Measurements from ENCODE around the gene POFUT2.

The POFUT2 gene

DNA sequence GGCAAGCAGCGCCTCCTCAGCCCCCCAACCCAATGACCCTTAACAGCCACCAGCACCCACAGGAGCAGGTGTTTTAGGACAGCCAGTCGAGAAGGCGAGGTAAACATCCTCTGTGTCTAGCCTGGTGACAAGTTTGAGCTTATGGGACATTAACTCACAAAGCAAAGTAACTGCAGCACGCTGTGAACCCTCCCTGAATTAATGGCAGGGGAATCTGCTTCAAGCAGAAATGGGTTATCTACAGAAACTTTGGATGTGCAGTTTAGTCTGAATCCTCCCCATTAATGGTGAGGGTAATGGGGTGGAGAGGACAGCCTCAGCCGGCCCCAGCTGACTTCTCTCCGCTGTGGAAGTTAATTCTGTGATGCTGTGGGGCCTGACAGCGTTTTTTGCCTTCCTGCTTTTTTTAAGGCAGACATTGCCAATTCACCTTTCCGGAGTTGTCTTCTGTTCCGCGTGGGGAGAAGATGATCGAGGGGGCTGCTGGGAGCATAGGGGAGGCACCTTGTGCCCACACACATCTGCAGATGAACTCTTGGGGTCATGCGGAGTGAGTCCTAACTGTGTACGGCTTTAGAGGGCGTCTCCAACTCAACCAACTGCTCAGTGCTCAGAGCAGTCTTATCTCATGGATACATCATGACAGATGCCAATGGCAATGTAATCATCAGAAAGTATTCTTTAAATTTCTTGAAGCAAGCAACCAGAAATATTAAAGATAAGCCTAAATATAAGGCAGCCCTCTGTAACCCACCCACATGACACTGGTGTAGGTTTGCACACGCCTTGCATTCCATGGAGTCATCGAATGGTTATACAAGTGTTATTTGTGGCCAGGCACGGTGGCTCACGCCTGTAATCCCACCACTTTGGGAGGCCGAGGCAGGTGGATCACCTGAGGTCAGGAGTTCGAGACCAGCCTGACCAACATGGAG lies 41.0 kb downstream of the POFUT2 start:
- no peak for DNase-seq

DNA sequence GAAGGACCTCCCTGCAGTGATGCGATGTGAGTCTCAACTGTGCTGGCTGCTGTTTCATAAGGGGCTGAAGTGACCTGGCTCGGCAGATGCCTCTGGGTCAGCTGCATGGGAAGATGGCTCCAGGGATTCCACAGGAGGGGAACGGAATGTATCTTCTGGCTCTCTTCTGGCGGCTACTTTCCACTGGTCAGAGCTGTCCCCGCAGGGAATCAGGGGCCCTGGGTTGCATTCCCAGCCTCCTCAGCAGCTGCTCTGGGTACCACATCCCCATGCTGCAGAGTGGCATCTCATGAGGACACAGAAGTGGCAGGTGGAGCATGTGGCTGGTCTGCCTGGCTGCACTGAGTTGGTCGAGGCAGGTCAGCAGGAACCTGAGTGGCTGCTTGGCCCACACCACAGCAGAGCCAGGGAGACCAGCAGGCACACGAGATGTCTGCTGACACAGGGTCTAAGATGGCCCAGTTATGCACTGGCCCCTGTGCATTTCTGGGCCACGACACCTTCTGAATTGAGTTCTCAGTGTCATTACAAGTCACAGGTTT lies 42.8 kb downstream of the POFUT2 start:
- DNase-seq: no peak

DNA sequence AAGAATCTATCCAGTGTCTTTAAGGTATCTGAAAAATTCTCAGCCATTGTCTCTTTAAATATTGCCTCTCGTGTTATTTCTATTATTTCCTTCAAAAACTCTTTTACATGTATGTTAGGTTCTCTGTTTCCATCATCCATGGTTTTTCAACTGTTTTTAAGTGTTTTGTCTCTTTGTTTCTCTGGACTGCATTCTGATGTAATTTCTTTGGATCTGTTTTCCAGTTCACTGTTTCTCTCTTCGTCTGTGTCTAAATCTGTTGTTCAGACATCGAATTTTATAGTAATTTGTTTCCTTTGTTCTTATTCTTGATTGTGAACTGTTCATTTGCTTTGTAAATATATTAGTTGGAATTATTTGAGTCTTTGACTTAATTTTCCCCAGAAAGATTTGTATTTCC lies 44.1 kb downstream of the POFUT2 start:
- DNase-seq: no peak

DNA sequence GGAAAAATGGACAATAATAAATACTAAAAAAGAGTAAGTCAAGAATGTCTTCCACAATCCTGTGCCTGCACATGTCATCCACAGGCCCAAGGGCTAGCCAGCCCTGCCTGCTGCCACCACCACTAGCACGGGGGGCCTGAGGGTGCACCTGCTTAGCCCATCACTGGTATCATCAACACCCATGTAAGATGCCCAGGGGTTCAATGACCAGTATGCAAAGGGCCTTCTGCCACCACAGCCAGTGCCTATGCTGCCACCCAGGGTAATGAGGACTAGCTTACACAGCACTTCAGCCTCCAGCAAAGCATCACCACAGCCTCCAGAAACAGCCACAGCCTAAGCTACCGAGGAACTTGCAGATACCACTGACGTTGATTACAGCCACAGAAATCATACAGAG lies 46.3 kb downstream of the POFUT2 start:
- DNase-seq: no peak

DNA sequence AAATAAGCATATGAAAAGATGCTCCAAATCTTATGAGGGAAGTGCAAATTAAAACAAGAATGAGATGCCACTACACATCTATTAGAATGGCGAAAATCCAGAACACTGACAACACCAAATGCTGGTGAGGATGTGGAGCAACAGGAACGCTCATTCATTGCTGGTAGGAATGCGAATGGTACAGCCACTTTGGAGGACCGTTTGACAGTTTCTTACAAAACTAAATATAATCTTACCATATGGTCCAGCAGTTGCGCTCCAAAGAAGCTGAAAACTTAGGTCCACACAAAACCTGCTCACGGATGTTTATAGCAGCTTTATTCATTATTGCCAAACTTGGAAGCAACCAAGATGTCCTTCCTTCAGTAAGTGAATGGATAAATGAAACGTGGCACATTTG lies 50.3 kb downstream of the POFUT2 start:
- no peak for DNase-seq

DNA sequence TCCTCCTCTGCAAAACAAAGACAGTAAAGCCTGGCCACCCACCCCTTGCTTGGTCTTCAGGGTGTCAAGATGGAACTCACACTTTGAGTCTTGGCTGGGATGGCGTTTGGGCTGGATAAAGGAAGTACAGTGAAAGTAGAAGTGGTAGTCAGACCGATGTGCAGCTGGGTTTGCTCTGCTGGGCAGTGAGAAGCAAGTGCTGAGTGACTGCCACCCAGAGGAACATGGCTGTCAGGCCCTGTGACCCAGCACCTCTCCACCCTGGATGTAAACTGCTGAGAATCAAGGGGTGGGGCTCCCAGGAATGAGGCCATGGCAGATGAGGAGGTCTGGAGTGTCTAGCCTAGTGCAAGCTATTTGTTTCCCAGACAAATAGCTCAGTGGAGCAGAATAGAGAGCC lies 51.2 kb downstream of the POFUT2 start:
- no peak for DNase-seq

DNA sequence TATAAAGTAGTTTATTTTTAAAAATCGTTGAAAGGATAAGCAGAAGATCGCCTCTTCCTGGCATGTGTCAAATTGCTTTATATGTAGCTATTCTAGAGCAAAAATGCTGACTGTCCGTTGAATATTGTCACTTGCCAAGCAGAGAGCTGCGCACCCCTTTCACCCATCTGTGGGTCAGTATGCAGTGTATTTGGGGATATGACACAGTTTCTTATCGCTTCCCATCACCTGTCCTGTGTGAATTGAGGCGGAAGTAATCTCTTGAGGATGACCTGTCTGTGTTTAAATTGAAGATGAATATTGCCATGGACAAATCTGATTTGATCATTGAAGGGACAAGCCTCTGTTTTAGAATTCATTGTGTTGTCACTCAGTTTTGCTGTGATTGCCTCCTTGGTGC lies 52.2 kb downstream of the POFUT2 start:
- DNase-seq: no peak

DNA sequence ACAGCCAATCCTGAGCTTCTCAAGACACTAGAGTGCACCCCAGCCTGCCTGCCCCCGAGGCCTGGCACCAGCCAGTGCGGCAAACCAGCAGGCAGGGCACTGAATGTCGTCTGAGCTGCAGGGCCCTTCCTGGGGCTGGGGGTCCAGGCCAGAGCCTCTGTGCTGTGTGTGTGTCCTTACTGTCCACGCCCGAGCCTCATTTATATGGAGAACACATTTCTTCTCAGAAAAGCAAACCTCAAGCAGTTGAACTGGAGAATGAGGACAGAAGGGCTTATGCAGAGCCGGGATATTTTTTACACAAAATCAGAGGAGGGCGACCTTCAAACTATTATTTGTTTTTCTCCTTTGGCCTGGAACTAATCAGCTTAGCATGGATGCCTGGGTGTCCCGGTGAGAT lies 52.7 kb downstream of the POFUT2 start:
- no peak for DNase-seq

DNA sequence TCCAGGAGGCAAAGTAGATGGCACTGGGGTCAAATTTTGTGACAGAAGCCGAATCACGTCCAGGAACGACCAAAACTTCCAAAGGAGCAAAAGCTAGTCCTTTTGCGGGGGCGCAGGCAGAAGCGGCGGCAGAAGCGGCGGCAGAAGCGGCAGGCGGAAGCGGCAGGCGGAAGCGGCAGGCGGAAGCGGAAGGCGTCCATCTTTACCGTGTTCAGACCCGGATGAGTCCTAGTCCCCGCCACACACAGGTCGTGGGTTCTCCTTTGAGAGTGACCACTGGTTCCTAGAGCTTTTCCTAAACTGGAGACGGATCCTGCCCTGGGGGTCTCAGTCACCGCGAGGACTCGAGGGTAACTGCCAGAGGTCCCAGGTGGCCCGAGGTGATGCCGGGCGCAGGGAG lies 53.6 kb downstream of the POFUT2 start:
- no peak for DNase-seq

DNA sequence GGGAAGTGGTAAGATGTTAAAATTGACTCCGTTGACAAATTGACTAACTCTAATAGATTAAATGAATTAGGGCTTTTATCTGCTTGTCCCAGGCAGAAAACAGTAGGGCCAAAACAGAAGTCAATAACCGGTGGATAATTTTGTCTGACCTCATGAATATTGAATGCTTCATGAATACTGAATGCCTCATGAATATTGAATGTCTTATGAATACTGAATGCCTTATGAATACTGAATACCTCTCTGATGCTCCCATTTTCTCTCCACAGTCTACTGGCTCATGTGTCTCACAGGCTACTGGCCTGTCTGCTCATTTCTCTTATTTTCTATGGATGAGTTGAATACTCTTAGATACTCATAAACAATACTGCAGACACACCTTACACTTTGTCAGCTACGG lies 56.0 kb downstream of the POFUT2 start:
- no peak for DNase-seq

DNA sequence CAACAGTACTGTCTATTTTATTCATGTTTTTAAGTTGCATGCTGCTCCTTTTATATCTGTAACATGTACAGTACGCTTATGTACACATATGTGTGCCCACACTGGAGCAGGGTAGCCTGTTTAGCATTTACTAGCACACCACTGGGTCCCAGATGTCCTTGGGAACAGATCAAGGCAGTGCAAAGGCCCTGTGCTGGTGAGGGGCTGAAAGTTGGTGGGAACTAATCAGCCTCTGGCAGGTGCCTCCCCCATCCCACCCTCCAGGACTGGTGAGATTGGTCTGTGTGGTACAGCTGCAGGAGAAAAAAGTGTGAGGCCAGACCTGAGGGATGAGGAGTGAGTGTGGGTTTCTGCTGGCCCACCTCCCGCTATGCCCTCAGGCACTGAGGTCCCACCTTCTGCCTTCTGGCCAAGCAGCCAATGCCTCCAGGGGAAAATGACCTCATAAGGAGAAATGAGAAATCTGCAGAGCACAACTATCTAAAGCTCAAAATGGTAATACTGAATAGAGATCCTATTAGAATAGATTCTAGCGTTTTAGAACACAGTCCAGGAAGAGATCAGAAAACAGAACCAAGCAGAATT lies 58.9 kb downstream of the POFUT2 start:
- no peak for DNase-seq

DNA sequence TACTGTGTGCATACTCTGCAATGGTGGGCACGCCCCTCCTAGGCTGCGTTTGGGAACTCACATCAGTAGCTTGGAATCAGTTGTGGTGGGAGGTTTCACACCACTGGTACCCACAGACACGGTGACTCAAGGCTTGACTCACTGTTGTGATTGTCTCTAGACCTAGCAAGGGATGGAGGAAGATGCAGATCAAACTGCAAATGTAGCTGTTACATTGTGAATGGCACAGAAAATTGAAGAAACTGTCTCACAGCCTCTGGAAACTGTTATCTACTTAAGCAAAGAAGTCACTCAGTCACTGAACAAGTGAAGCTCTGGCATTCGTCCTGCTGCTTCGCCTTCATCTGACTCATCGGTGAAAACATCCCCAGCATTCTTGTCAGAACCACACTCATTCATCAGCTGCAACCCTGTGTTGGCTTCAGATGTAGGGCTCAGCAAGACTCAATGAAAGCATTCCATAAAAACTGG lies 59.5 kb downstream of the POFUT2 start:
- peak; percentile 36 for DNase-seq

DNA sequence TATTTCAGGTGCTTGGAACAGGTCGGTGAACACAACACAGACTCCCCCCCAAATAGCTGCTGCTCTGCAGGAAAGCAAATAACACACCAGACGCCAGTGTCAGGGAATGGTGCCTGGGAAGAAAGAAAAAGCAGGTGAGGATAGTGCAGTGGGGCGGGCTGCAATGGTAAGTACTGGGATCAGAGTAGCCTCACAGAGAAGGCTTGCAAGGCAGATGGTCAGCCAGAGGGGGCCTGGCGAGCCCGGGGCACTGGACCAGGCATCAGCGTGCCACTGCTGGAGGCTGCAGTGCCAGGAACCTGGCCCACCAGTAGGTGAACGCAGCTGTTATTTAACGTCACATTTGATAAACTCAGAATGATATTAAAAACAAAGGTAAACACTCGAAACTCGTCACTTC lies 60.0 kb downstream of the POFUT2 start:
- no peak for DNase-seq

DNA sequence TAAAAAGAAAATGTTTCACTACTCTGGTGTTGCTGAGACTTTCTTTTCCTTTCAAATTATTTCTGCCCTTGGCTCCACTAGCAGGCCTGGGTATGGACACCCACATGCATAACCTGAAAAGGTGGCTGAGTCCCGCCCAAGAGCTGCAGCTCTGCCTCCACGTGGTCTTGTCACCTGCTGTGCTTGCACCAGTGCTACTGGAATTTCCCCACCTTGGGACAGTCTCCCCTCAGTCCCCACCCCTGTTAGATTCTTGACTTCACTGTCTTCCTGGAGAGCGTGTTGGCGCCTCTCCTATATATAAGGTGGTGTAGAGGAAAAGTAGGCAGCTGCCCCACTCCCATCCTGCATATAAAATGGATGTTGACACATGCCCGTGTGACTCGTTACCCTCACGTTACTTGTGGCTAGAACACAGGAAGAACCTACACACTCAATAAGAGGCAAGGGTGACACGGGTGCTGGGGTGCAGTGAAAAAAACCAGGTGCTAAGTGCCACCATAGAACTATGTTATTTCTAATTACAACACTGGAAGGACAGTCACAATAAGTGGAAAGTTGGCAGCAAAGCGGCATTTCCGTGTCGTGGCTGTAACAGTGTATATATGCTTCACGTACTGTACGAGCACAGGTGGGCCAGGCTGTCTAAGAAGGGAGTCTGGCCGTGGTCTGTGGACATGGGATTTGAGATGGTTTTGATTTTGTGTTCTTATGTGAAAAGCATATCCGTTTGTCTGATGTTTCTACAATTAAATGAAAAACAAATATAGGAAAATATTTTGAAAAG lies 61.0 kb downstream of the POFUT2 start:
- no peak for DNase-seq

DNA sequence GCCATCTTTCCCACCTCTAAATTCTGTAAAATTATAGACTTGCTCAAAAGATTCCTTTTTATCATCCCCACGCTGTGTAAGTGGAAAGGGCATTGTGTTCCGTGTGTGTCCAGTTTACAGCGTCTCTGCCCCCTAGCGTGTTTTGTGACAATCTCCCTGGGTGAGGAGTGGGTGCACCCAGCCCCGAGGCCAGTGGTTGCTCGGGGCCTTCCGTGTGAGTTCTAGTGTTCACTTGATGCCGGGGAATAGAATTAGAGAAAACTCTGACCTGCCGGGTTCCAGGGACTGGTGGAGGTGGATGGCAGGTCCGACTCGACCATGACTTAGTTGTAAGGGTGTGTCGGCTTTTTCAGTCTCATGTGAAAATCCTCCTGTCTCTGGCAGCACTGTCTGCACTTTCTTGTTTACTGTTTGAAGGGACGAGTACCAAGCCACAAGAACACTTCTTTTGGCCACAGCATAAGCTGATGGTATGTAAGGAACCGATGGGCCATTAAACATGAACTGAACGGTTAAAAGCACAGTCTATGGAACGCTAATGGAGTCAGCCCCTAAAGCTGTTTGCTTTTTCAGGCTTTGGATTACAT lies 61.9 kb downstream of the POFUT2 start:
- DNase-seq: no peak

DNA sequence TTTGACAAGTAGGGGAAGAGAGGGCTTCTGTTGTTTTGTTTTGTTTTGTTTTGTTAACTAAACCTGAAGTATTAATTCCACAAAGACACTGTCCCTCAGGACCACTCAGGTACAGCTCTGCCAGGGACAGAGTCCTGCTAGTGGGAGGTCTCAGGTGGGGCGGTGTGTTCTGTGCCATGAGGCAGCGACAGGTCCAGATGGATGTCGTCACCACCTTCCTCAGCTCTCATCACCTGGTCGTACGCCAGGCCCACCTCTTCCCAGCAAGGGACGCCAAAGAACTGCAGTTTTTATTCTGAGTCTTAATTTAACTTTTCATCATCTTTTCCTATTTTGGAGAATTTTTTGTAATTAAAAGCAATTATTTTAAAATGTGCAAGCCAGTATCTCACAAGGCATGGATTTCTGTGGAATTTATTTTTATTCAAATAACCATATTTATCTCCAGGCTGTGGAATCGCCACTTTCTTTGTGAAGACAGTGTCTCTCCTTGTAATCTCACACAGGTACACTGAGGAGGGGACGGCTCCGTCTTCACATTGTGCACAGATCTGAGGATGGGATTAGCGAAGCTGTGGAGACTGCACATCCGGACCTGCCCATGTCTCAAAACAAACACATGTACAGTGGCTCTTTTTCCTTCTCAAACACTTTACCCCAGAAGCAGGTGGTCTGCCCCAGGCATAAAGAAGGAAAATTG lies 62.5 kb downstream of the POFUT2 start:
- no peak for DNase-seq

DNA sequence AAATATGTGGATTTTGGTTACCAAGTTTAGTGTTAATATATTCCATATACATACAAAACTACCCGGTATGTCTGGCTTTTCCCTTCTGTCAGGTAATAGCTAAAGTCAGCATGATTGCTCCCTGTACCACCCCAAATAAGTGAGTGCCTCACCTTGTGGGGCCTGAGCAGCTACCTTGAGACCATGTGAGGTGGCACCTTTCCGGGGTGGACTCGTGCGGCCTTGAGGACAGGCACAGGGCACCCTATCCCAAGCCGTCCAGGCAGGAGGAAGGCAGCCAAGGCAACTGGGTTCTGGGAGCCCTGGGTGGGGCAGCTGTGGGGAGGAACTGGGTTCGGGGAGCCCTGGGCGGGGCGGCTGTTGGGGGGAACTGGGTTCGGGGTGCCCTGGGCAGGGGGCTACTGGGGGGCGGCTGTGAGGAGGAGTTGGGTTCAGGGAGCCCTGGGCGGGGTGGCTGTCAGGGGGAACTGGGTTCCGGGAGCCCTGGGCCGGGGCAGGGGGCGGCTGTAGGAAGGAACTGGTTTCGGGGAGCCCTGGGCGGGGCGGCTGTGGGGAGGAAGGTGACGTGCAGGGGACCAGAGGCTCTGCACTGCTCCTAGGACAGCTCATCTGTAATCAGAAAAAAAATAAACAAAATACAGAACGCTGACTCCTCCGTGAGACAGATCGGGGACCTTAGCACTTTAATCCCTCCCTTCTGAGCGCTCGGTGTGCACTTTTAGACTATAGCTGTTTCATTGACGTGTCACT lies 63.3 kb downstream of the POFUT2 start:
- no peak for DNase-seq

DNA sequence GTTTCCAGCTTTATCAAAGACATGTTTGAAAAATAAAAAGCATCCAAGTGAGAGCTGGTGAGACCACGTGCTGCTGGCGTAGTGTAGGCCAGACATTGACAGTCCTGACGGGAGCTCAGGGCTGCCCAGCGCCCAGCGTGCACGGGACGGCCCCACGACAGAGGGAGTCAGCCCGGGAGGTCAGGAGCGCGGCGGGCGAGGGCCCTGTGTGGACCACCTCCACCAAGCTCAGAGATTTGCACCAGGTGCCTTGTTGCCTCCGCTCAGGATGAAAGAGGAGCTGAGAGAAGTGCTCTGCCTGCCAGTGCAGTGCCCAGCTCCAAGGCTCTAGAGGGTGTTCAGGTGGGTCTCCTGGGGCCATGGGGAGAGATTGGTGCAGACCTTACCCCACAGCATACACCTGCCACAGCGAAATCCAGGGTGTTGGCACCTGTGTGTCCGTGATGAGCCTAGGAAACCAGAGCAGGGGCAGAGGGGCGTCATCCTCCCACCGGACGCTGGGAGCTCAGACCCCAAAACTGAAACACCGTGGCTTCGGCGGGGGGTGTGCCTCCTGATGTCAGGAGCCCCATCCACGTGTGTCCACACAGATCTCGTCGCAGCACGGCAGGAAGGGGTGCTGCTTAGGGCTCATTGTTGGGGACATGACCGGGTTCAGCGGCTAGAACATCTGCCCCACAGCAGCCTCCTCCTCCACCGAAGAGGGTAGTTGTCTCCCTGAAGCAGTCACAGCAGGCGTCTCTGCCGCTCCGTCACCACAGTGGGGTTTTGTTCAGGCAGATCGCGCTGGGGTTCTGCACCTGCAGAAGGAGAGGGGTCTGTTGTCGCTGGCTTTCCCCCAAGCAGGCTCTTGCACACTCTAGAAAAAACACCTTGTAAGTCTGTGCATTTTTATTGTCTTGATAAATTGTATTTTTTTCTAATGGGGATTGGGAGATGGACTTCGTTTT lies 64.2 kb downstream of the POFUT2 start:
- no peak for DNase-seq

DNA sequence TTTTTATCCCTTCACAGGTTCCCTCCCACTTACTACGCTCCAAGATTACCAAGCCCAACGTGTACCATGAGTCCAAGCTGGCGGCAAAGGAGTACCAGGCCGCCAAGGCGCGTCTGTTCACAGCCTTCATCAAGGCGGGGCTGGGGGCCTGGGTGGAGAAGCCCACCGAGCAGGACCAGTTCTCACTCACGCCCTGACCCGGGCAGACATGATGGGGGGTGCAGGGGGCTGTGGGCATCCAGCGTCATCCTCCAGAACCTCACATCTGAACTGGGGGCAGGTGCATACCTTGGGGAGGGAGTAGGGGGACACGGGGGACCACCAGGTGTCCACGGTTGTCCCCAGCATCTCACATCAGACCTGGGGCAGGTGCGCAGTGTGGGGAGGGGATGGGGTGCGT lies 65.7 kb downstream of the POFUT2 start:
- DNase-seq: no peak

DNA sequence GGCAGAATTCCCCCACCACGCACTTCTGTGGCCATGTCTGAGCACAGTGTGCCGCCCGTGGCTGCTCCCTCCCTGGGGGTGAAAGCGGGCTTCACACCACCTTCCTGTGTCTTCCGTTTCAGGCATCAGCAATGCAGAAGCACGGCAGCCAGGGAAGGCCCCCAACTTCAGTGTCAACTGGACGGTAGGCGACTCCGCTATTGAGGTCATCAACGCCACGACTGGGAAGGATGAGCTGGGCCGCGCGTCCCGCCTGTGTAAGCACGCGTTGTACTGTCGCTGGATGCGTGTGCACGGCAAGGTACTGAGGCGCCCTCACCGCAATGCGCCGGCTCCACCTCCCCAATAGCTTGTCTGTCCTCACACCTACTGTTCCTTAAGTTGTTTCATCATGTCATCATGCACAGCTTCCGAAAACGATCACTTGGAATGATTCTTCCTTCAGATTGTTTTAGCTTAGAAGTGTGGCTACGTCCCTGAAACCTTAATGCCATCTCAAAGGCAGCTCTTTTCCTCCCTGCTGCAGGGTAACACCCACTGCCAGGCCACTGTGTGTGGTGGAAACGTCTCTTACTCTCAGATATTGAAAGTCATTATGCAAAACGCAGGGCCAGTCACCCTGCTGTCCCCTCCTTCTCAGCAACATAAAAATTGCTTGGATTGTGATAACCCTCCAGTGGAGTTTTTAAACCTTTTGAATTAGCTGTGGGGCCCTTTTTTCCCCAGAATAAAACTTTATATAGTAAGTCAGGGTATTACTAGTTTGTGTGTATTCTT lies 66.8 kb downstream of the POFUT2 start:
- no peak for DNase-seq

All from stimulated activated CD4-positive, alpha-beta T cell treated with anti-CD3 and anti-CD28 coated beads, Interleukin-12 subunit alpha, Interleukin-12 subunit beta, amount 100 ng/mL, for 4 hours (primary cell).